Pons (tissue), 1 donor: ENCODE data around the gene ABHD4.
"Not testable (repeated sequence)": the region's sequence is repeated elsewhere in the genome, so short reads cannot be mapped to it uniquely, and the experiment has no call there.

Experiments
- DNase-seq: peaks from one replicate; pipeline ENCODE4 v3.0.0-alpha.2; 2016; ENCODE audit warnings: low spot score

ABHD4 gene

GRCh38 chr14:22598099-22598895 lies at the start of gene ABHD4:
Gene ABHD4 (plus strand): TSS chr14:22598300. CDS start chr14:22598307, 7 bp downstream.
- DNase-seq = peak; percentile 75

DNA sequence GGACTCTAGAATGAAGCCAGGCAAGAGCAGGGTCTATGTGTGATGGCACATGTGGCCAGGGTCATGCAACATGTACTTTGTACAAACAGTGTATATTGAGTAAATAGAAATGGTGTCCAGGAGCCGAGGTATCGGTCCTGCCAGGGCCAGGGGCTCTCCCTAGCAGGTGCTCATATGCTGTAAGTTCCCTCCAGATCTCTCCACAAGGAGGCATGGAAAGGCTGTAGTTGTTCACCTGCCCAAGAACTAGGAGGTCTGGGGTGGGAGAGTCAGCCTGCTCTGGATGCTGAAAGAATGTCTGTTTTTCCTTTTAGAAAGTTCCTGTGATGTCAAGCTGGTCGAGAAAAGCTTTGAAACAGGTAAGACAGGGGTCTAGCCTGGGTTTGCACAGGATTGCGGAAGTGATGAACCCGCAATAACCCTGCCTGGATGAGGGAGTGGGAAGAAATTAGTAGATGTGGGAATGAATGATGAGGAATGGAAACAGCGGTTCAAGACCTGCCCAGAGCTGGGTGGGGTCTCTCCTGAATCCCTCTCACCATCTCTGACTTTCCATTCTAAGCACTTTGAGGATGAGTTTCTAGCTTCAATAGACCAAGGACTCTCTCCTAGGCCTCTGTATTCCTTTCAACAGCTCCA lies 48.7 kb upstream of the ABHD4 start:
- no peak for DNase-seq

DNA sequence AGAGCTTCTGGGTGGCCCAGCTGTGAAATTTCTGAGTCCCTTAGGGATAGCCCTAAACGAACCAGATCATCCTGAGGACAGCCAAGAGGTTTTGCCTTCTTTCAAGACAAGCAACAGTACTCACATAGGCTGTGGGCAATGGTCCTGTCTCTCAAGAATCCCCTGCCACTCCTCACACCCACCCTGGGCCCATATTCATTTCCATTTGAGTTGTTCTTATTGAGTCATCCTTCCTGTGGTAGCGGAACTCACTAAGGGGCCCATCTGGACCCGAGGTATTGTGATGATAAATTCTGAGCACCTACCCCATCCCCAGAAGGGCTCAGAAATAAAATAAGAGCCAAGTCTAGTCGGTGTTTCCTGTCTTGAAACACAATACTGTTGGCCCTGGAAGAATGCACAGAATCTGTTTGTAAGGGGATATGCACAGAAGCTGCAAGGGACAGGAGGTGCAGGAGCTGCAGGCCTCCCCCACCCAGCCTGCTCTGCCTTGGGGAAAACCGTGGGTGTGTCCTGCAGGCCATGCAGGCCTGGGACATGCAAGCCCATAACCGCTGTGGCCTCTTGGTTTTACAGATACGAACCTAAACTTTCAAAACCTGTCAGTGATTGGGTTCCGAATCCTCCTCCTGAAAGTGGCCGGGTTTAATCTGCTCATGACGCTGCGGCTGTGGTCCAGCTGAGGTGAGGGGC lies 48.0 kb upstream of the ABHD4 start:
- DNase-seq = no peak

- DNase-seq = no peak
Measured at GRCh38 chr14:22551605-22551997, 46.5 kb upstream of the ABHD4 start.

GRCh38 chr14:22552001-22552826 lies 45.9 kb upstream of the ABHD4 start:
- no peak for DNase-seq

DNA sequence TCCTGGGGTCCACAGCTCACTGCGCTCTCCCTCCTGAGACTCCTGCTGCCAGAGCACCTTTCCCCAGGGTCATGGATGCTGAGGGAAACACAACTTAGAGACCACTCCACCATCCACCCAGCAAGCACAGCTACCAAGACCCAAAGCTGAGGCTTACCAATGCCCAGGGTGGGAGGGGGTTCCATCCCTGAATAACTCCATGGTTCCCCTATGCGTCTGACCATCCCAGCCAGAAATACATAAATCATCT lies 45.3 kb upstream of the ABHD4 start:
- DNase-seq = no peak

DNA sequence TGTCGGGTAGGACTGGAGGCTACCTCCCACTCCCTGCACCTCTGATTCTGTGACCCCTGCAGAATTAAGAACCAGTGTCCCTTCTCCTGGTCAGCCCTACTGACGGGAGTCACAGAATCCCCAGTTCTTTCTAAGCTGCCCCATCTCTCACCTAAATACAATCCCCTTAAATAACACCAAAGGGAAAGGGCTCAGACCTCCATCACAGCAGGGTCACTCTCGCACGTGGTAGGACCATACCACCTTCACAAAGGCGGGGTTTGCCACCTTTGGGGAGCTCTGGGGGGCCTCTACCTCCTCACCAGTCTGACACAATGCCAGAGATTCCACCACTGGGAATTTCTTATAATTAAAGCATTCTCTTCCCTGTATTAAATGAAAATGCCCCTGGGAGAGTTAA lies 44.7 kb upstream of the ABHD4 start:
- DNase-seq = no peak

DNA sequence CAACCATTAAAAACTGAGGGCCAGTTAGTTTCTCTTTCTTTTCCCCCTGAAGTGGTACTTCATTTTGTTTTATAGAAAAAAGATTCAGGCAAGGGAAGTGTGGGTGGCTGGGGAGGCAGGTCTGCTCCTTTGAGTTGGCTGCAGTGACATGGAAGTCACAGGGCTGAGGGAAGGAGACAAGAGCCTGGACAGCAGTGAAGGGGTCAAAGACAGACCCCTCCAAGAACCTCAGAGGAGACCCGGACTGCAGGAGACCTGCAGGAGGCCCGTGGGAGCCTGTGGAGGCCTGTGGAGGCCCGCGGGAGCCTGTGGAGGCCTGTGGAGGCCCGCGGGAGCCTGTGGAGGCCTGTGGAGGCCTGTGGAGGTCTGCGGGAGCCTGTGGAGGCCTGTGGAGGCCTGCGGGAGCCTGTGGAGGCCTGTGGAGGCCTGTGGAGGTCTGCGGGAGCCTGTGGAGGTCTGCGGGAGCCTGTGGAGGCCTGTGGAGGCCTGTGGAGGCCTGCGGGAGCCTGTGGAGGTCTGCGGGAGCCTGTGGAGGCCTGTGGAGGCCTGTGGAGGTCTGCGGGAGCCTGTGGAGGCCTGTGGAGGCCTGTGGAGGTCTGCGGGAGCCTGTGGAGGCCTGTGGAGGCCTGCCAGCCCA lies 44.1 kb upstream of the ABHD4 start:
- DNase-seq = not testable (repeated sequence)

DNA sequence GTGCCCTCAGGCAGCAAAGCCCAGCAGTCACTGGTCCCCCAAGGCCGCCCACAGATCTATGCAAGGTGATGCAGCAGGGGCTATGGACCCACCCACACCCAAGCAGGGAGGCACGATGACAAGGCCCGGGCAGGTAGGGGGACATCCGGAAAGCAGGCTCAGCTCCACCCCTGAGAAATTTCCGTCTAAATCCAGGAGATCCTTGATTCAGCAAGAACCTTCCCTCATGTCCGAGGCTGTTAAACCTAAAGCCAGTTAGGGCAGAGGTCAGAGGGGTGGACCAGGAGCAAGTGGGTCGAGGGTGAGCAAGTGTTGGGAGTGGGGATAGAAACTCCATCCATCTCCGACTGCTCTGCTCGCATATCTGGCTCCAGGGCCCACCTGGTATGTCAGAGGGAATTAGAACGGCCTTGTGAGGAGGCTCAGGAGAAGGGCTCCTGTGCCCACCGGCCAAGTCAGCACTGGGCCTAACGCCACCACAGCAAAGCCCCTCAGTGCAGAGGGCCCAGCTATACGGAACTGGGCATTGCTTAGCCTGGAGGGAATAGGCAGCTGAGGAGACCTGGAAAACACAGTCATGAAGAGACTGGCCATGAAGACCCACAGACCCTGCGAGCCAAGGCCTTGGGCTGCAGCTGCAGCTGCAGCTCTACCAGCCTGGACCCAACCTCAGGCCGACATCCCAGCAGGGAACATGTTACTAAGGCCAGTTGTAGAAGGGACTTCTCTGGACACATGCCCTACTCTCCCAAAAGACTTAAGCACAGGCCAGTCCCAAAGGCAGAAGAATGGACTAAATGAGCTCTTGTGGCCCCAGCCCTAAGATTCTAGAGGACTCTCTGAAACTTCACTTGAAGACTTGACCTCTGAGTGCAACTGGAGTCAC lies 43.4 kb upstream of the ABHD4 start:
- DNase-seq = no peak

DNA sequence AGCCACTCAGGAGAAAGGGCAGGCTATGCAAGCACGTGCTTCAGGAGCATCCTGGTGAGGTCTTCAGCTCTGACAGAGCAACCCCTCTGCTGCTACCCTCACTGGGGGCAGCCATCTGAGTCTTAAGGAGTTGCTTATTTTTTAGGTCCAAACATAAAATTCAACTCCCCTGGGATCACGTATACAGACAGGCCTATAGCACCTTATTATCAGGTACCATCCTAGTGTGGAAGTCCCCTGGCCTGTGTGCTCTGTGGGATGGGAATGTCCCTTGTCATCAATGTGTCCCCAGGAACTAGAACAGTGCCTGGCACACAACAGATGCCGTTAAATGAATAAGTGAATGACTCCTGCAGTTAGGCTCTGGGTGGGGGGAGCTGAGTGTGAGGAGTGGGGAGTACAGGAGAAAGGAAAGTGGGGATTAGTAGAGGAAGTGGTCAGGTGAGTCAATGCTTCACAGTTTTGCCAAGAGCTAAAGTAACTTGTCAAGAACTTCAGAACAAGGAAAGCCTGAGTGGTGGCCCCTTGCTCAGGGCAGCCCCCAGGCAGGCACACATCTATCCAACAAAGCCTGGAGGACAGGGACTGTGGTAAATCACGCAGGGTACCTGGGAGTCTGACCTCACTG lies 42.6 kb upstream of the ABHD4 start:
- no peak for DNase-seq

GRCh38 chr14:22556021-22556989 lies 41.8 kb upstream of the ABHD4 start:
- no peak for DNase-seq

GRCh38 chr14:22556990-22557623 lies 41.0 kb upstream of the ABHD4 start:
- peak; percentile 66 for DNase-seq

GRCh38 chr14:22557846-22558220 lies 40.3 kb upstream of the ABHD4 start:
- no peak for DNase-seq

- no peak for DNase-seq
Measured at GRCh38 chr14:22558221-22558913, 39.7 kb upstream of the ABHD4 start.

DNA sequence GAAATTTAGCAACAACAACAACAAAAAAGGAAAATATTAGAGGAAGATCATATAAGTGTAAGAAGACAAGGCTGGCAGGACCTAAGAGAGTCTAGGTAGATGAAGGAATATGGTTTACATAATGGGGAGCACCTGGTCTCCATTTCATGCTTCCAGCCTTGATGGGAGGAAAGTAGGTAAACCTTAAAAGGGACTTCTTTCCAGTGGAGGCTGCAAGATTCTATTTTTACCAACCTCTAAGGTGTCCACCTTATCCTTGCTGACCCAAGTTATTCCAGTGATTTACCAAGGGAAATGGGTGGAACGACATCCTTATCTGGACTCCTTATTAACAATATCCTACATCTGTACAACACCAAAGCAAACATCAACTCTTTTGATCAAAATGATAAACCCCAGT lies 39.1 kb upstream of the ABHD4 start:
- no peak for DNase-seq

DNA sequence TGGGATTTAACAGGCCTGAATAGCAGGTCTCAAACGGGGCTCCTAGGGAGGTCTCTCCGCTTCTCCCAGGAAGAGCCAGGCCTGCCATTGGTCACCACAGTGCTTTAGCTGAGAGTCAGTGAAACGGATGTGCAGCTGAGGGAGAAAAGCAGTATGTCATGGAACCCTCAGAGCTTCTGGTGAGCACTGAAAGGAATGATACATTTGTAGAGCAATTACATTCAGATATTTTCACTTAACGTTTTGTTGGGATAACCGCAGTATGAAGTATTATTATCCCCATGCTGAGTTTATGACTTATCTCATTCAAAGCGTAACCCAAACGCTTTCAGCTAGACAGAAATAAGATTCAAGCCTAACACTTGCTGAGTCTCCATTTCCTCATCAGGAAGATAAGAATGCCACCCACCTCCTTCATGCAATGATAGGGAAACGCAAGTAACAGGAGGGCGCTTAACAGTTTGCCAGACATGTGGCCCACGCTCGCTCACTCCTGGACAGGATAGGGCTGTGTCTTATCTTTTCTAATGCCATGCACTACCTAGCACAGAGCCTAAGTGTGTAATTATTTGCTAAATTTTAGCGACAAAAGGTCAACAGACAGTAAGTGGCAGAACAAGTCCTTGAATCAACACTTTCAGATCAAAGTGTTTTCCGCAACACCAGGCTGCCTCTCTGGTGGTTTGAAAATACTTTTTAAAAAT lies 37.3 kb upstream of the ABHD4 start:
- no peak for DNase-seq

GRCh38 chr14:22561366-22561660 lies 36.8 kb upstream of the ABHD4 start:
- DNase-seq = no peak
